Natural killer cell treated with Interleukin-12 subunit alpha and Interleukin-12 subunit beta and Interleukin-15 and Interleukin-18, amount 100 ng/mL, for 72 hours (primary cell): ENCODE data around the gene ANXA4. TPM values are rescaled to one million over a fixed set of nuclear protein-coding genes. Genes with fewer than 3 reads are reported as not detected.
"Not testable (repeated sequence)": the region's sequence is repeated elsewhere in the genome, so short reads cannot be mapped to it uniquely, and the experiment has no call there.

ENCODE experiments used
- ATAC-seq, 2 donors: fragments of 150-1000 bp; cut with Tn5 transposase in 1 of 2; sonication (Bioruptor Pico), chemical (Tn5 transposase) in 1 of 2; 2 replicates each; pipeline ENCODE4 v1.10.0; 2021
- DNase-seq: peaks from one replicate; pipeline ENCODE4 v3.0.0; 2022; ENCODE audit warnings: low spot score
- H3K27ac Mint-ChIP-seq, 2 donors: 1 replicate in 1 of 2; 2 replicates in 1 of 2; pipeline ENCODE4 v1.8.0; 2022; ENCODE audit warnings: mixed read lengths in 2 of 2, mild to moderate bottlenecking in 1 of 2, moderate library complexity in 1 of 2
- H3K27me3 Mint-ChIP-seq, 2 donors: 1 replicate in 1 of 2; 2 replicates in 1 of 2; pipeline ENCODE4 v1.8.0; 2022; ENCODE audit warnings: mixed read lengths in 2 of 2
- H3K36me3 Mint-ChIP-seq: one replicate; pipeline ENCODE4 v1.8.0; 2022; ENCODE audit warnings: mixed read lengths
- H3K4me1 Mint-ChIP-seq, 2 donors: 1 replicate in 1 of 2; 2 replicates in 1 of 2; pipeline ENCODE4 v1.8.0; 2022; ENCODE audit warnings: low read depth in 2 of 2, mixed read lengths in 2 of 2, mild to moderate bottlenecking in 1 of 2
- H3K4me3 Mint-ChIP-seq: one replicate; pipeline ENCODE4 v1.8.0; 2022; ENCODE audit warnings: mixed read lengths
- H3K9me3 Mint-ChIP-seq: 2 replicates; pipeline ENCODE4 v1.8.0; 2022; ENCODE audit warnings: mixed read lengths
- total RNA-seq, 2 donors: library from RNA; stranded (reverse); gene quantifications; one replicate each; pipeline ENCODE4 v1.2.3, GENCODE V29; 2022

ANXA4 gene
- total RNA-seq, 2 donors from 2014 or later: 15.2 to 21.7 TPM

- not testable (repeated sequence) for H3K4me3 Mint-ChIP-seq, ATAC-seq, H3K36me3 Mint-ChIP-seq, H3K27me3 Mint-ChIP-seq, H3K9me3 Mint-ChIP-seq, H3K27ac Mint-ChIP-seq, DNase-seq
- peaks cover 31 to 33% of the 10 kb centered on the region in 2 donors for H3K4me1 Mint-ChIP-seq
Measured at GRCh38 chr2:69802781-69803367, 60.9 kb downstream of the ANXA4 start.

- H3K4me3 Mint-ChIP-seq: peak overlapping the region; percentile 49
- H3K36me3 Mint-ChIP-seq: no peaks in the 10 kb centered on the region
- H3K9me3 Mint-ChIP-seq: no peaks in the 10 kb centered on the region
- H3K27ac Mint-ChIP-seq: peak overlapping the region; percentile 49 to 73
- H3K4me1 Mint-ChIP-seq: peaks cover 17% of the 10 kb centered on the region in 2 donors
- DNase-seq (no peak), ATAC-seq (peak; percentile 48 to 54)
- no peaks in the 10 kb centered on the region for H3K27me3 Mint-ChIP-seq
Measured at GRCh38 chr2:69804416-69804815, 62.5 kb downstream of the ANXA4 start.

GRCh38 chr2:69805887-69806286 is 64.0 kb downstream of the ANXA4 start:
- H3K4me3 Mint-ChIP-seq: no peak overlapping the region
- H3K9me3 Mint-ChIP-seq: no peaks in the 10 kb centered on the region
- peaks cover 9 to 17% of the 10 kb centered on the region in 2 donors for H3K4me1 Mint-ChIP-seq
- DNase-seq (no peak), ATAC-seq (no peak)
- H3K27me3 Mint-ChIP-seq: no peaks in the 10 kb centered on the region
- no peak overlapping the region for H3K27ac Mint-ChIP-seq
- H3K36me3 Mint-ChIP-seq: no peaks in the 10 kb centered on the region

- no peaks in the 10 kb centered on the region for H3K27me3 Mint-ChIP-seq
- H3K4me3 Mint-ChIP-seq: no peak overlapping the region
- DNase-seq (no peak), ATAC-seq (no peak)
- H3K36me3 Mint-ChIP-seq: no peaks in the 10 kb centered on the region
- no peaks in the 10 kb centered on the region for H3K9me3 Mint-ChIP-seq
- H3K4me1 Mint-ChIP-seq: peaks cover 9 to 13% of the 10 kb centered on the region in 2 donors
- H3K27ac Mint-ChIP-seq: no peak overlapping the region
Measured at GRCh38 chr2:69807821-69808540, 66.0 kb downstream of the ANXA4 start.

GRCh38 chr2:69810550-69810949 is 68.6 kb downstream of the ANXA4 start:
- no peaks in the 10 kb centered on the region for H3K4me1 Mint-ChIP-seq
- no peak overlapping the region for H3K4me3 Mint-ChIP-seq
- H3K9me3 Mint-ChIP-seq: no peaks in the 10 kb centered on the region
- no peaks in the 10 kb centered on the region for H3K36me3 Mint-ChIP-seq
- no peak for ATAC-seq
- no peak overlapping the region for H3K27ac Mint-ChIP-seq
- no peaks in the 10 kb centered on the region for H3K27me3 Mint-ChIP-seq
- no peak for DNase-seq

- ATAC-seq: no peak
- DNase-seq: no peak
Measured at GRCh38 chr2:69811018-69811417, 69.1 kb downstream of the ANXA4 start.

GRCh38 chr2:69811591-69811990 is 69.7 kb downstream of the ANXA4 start:
- Mint-ChIP-seq H3K4me3 (no peak overlapping the region), H3K4me1 (no peaks in the 10 kb centered on the region), H3K36me3 (no peaks in the 10 kb centered on the region), H3K9me3 (no peaks in the 10 kb centered on the region), H3K27ac (no peak overlapping the region), H3K27me3 (no peaks in the 10 kb centered on the region)
- DNase-seq (no peak), ATAC-seq (no peak)

More at GRCh38 chr2:69811018-69811417, 69.1 kb downstream of the ANXA4 start:
- H3K4me1 Mint-ChIP-seq: no peaks in the 10 kb centered on the region
- H3K36me3 Mint-ChIP-seq: no peaks in the 10 kb centered on the region
- H3K9me3 Mint-ChIP-seq: no peaks in the 10 kb centered on the region
- no peak overlapping the region for H3K27ac Mint-ChIP-seq
- no peaks in the 10 kb centered on the region for H3K27me3 Mint-ChIP-seq
- no peak overlapping the region for H3K4me3 Mint-ChIP-seq

- Mint-ChIP-seq H3K4me3 (no peak overlapping the region), H3K27ac (peak overlapping the region in 1 of 2 donors; percentile 26), H3K9me3 (no peaks in the 10 kb centered on the region), H3K36me3 (no peaks in the 10 kb centered on the region), H3K27me3 (no peaks in the 10 kb centered on the region), H3K4me1 (peaks cover 0 to 4% of the 10 kb centered on the region in 2 donors)
- no peak for DNase-seq
- ATAC-seq: no peak
Measured at GRCh38 chr2:69815717-69816116, 73.8 kb downstream of the ANXA4 start.

GRCh38 chr2:69816923-69817542 is 75.1 kb downstream of the ANXA4 start:
- ATAC-seq (peak; percentile 67 to 78), DNase-seq (peak; percentile 85)
- Mint-ChIP-seq H3K36me3 (no peaks in the 10 kb centered on the region), H3K4me1 (peaks cover 0 to 4% of the 10 kb centered on the region in 2 donors), H3K4me3 (no peak overlapping the region), H3K27me3 (no peaks in the 10 kb centered on the region), H3K9me3 (no peaks in the 10 kb centered on the region), H3K27ac (no peak overlapping the region)

GRCh38 chr2:69817729-69818501 is 76.0 kb downstream of the ANXA4 start:
- ATAC-seq (no peak), DNase-seq (no peak)
- Mint-ChIP-seq H3K36me3 (no peaks in the 10 kb centered on the region), H3K27me3 (no peaks in the 10 kb centered on the region), H3K27ac (no peak overlapping the region), H3K9me3 (no peaks in the 10 kb centered on the region), H3K4me3 (no peak overlapping the region), H3K4me1 (peaks cover 0 to 4% of the 10 kb centered on the region in 2 donors)

GRCh38 chr2:69827796-69828540 is 86.0 kb downstream of the ANXA4 start:
- Mint-ChIP-seq H3K4me3 (peak overlapping the region; percentile 91), H3K27me3 (no peaks in the 10 kb centered on the region), H3K4me1 (peaks cover 20 to 26% of the 10 kb centered on the region in 2 donors), H3K27ac (peak overlapping the region; percentile 88 to 94), H3K9me3 (no peaks in the 10 kb centered on the region), H3K36me3 (no peaks in the 10 kb centered on the region)
- ATAC-seq (no peak), DNase-seq (no peak)

- Mint-ChIP-seq H3K27me3 (no peaks in the 10 kb centered on the region), H3K4me1 (peaks cover 20 to 28% of the 10 kb centered on the region in 2 donors)
- no peak for ATAC-seq
Measured at GRCh38 chr2:69828938-69829255, 87.0 kb downstream of the ANXA4 start.

More at GRCh38 chr2:69828938-69829255, 87.0 kb downstream of the ANXA4 start:
- Mint-ChIP-seq H3K9me3 (no peaks in the 10 kb centered on the region), H3K4me3 (peak overlapping the region; percentile 91), H3K36me3 (no peaks in the 10 kb centered on the region), H3K27ac (peak overlapping the region; percentile 88 to 94)
- no peak for DNase-seq
